GDM1 (cell line): ENCODE results near the gene GDA.

Source experiments
- DNase-seq: peaks from one replicate; lab custom pipeline; 2025; lab: John Stamatoyannopoulos, UW

Gene GDA

GRCh38 chr9:72149231-72149975 is at the start of gene GDA:
Gene GDA, plus strand, starts transcription at chr9:72149440. Its CDS starts 120 bp downstream, at chr9:72149560.
- no peak for DNase-seq

DNA sequence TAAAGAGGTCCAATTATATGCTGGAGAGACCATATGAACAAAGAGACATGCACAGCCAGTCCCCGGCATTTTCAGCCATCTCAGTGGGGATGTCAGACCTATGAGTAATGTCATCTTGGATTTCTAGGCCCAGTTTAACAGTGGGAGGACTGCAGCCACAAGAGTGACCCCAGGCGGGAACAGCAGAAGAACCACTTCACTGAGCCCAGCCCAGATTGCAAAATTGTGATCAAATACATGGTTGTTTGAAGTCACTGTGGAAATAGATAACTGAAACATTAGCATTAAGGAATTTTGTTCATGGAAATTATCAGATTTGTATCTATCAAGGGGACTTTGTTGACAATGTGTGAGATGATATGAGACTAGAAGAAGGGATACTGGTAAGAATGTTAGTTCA is 46.7 kb upstream of the GDA start:
- DNase-seq = no peak

GRCh38 chr9:72113056-72113455 is 36.2 kb upstream of the GDA start:
- no peak for DNase-seq

DNA sequence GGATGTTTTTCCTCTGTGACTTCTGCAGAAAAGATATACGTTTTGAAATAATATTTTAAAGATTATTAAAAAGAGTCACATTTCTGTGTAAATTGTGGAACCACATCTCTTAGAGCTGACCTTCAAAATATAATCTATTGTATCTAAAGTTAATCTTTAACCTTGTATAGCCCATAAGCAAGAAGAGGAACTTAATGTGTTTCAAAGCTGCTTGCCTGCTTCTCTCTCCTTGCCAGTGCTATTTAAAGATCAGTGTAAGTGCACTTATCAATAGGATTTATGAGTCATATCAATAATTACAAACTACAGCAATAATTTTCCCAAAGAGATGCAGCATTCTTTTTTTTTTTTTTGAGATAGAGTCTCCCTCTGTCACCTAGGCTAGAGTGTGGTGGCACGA is 29.4 kb upstream of the GDA start:
- DNase-seq = no peak

GRCh38 chr9:72124947-72125346 is 24.3 kb upstream of the GDA start:
- DNase-seq = no peak

- no peak for DNase-seq
Measured at GRCh38 chr9:72127753-72128152, 21.5 kb upstream of the GDA start.

- no peak for DNase-seq
Measured at GRCh38 chr9:72128526-72128925, 20.7 kb upstream of the GDA start.

DNA sequence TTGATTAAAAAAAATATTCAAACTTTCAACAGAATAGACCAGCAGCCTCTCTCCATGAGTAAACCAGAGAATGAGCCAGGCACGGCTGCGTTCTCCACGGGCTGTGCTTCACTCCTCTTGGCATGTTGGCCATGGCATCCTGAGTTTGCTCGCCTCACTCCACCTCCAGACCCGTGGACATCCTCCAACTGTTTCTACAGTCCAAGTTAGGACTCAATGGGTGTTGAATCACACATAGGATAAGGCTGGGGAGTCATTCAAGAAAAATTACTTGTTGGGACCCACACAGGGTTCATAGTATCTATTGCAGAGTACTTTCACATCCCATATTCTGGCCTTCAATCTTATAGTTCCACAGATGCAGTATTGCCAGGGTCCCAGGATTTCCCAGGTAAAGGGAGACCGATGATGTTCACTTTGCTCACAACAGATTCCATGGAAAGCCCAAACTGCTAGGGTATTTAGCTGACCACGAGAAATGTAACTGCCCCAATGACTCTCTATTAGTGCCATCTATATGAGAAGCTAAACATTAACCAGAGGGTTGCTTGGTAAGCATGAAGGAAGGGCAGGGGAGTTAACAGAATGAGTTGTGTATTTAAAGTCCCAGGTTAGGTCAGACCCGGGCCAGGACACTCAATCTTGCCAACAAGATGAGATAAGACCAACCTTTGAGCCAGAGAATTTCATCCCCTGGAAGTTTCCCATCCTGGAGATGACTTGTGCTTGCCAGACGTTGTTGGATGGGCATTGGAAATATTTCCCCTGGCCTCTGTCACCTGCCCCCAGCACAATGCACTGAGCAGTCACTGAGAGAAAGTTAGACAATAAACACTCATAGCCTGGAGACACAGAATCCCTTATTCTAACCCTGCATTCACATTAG is 19.7 kb upstream of the GDA start:
- no peak for DNase-seq

DNA sequence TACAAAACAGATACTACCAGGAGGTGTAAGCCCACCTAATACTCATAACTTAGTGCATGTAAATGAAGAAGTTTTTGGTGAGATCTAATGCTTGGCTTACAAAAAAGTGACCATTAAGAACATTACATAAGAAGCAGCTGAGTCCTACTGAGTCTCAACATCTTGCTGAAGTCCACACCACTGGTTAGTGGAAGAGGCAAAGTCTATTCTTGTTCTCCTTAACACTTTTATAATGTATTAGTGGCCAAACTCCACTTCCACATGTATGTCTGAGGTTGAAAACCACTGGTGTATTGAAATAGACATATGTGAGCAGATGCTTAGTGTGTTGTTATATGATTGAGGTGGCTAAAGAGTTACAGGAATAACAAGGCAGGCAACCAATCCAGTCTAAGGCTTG is 18.9 kb upstream of the GDA start:
- DNase-seq = no peak

GRCh38 chr9:72131206-72131605 is 18.0 kb upstream of the GDA start:
- no peak for DNase-seq

- DNase-seq = no peak
Measured at GRCh38 chr9:72132052-72132451, 17.2 kb upstream of the GDA start.

- DNase-seq = no peak
Measured at GRCh38 chr9:72133365-72134035, 15.7 kb upstream of the GDA start.

DNA sequence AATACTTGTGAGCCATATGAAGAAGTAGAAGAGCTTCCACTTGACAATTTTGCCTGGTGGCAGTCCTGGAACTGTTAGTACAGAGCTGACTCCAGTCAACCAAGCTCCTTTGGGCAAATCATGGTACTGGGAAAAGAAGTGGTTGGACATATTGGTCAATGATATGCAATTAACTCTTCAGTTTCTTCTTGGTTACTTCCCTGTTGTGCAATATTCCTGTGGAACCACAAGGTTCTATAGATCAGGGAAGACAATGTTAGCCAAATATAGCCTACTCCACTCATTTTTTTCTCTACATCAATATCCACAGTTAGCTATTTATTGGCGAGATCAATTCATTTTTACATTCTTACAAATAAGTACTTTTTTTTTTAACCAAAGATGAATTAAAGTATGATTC is 14.4 kb upstream of the GDA start:
- DNase-seq = no peak

GRCh38 chr9:72137697-72138365 is 11.4 kb upstream of the GDA start:
- DNase-seq = no peak

- no peak for DNase-seq
Measured at GRCh38 chr9:72139226-72139625, 10.0 kb upstream of the GDA start.

GRCh38 chr9:72140586-72140985 is 8.7 kb upstream of the GDA start:
- no peak for DNase-seq

DNA sequence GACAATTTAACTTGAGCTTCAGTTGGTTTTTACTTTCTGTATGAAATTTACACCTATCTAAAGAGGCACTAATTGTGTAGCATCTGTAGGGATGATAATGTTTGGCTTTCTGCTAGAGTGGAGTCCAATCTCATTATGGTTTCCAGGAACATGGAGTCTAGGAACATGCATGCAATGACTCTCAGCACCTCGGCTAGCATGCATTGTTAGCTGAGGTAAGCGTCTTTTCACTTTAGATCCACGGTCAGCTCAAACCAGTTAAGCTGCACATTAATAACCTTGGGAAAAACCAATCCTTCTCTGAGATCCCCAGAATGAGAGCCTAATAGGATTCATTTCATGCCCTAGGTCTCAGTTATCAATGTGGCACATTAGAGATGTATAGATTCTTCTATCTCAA is 7.8 kb upstream of the GDA start:
- no peak for DNase-seq

- no peak for DNase-seq
Measured at GRCh38 chr9:72144756-72145492, 4.3 kb upstream of the GDA start.

GRCh38 chr9:72145733-72146505 is 3.3 kb upstream of the GDA start:
- no peak for DNase-seq

DNA sequence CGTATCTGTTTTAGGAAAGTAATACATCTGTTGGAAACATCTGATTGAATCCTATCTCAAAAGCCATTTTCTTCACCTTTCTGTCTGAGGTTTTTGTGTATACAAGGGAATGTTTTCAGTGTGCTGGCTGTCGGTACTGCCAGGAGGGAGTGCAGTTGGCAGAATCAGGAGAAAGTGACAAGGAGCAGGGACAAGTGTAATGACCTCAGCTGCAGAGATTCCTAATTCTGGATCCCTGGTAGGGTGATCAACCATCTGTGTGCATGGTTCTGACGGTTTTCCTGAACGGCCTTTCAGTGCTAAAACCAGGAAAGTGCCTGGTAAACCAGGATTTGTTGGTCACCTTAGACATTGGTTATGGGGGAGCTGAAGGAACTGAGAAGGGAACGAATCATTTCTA is 1.6 kb upstream of the GDA start:
- no peak for DNase-seq

DNA sequence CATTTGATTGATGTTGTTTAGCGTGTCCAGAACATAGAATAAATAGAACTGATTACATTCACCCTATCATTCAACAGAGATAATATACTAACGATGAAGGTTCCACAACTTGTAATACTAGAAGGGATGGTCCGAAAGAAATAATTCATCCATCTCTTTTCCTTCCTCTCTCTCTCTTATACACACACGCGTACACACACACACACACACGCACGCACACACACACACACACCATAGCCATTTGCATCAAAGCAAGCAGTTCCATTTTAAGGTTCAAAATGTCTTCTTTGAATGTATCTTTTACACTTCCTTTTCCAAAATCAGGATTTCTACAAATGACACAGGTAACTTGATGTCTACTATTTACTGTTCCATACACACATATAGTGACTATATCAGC is 887 bp downstream of the GDA start:
- DNase-seq = no peak
